ENCODE results near the gene ADGRD1.

DNA sequence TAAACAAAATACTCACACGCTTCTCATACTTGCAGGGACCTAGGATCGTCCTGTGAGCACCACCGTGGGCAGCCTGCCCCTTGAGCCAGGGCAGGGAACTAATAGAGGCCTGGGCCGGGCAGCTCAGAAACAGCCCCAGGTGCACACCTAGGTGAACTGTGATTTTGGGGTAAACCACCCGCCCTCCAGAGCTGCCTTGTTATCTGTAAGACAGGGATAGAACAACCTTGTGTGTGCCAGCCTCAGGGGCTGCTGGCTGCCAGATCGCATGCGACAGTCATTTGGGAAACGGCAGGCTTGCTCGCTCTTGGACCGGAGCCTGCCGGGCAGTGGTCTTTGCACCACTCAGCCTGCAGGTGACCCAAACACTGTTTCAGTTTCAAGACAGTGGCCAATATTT is 86.8 kb downstream of the ADGRD1 start:
- TF ChIP-seq POLR2AphosphoS5 (IDR thresholded peaks at IDR 0.05; ENCODE audit: borderline replicate concordance, low read depth, low read length) = no peak
- no peak for TF ChIP-seq EZH2 (IDR thresholded peaks at IDR 0.05)
- no peak for TF ChIP-seq FOXP2 (optimal IDR thresholded peaks at IDR 0.05; ENCODE audit: control extremely low read depth, extremely low read length, insufficient read depth)

All from SK-N-MC (cell line).